ENCODE measurements around the gene GSTK1.
"Not testable (repeated sequence)": the region's sequence is repeated elsewhere in the genome, so short reads cannot be mapped to it uniquely, and the experiment has no call there.

Gene GSTK1

GRCh38 chr7:143279186-143280098 lies 16.2 kb downstream of the GSTK1 start:
- no peak for DNase-seq

- no peak for DNase-seq
Measured at GRCh38 chr7:143280160-143280559, 16.9 kb downstream of the GSTK1 start.

GRCh38 chr7:143280566-143280965 lies 17.3 kb downstream of the GSTK1 start:
- no peak for DNase-seq

- no peak for DNase-seq
Measured at GRCh38 chr7:143281529-143281928, 18.3 kb downstream of the GSTK1 start.

GRCh38 chr7:143282124-143282523 lies 18.9 kb downstream of the GSTK1 start:
- no peak for DNase-seq

- no peak for DNase-seq
Measured at GRCh38 chr7:143283381-143283780, 20.1 kb downstream of the GSTK1 start.

GRCh38 chr7:143284591-143285469 lies 21.6 kb downstream of the GSTK1 start, which contains the start of gene TMEM139:
Gene TMEM139, plus strand, starts transcription at chr7:143284958. Its CDS starts 1,000 bp downstream, at chr7:143285958.
- DNase-seq, result no peak

- DNase-seq, result no peak
Measured at GRCh38 chr7:143285470-143285778, 22.2 kb downstream of the GSTK1 start.

- DNase-seq, result no peak
Measured at GRCh38 chr7:143285806-143286521, 22.7 kb downstream of the GSTK1 start.

GRCh38 chr7:143286522-143286890 lies 23.3 kb downstream of the GSTK1 start:
- no peak for DNase-seq

GRCh38 chr7:143287339-143287934 lies 24.2 kb downstream of the GSTK1 start:
- no peak for DNase-seq

GRCh38 chr7:143287935-143288826 lies 24.9 kb downstream of the GSTK1 start, which contains the start of gene CASP2:
Gene CASP2, plus strand, starts transcription at chr7:143288351. Its CDS starts 105 bp downstream, at chr7:143288456.
- DNase-seq, result peak; percentile 98

- DNase-seq, result no peak
Measured at GRCh38 chr7:143288836-143289235, 25.6 kb downstream of the GSTK1 start.

- DNase-seq, result no peak
Measured at GRCh38 chr7:143289421-143289820, 26.2 kb downstream of the GSTK1 start.

GRCh38 chr7:143289888-143290287 lies 26.6 kb downstream of the GSTK1 start:
- DNase-seq, result not testable (repeated sequence)

GRCh38 chr7:143290293-143290692 lies 27.1 kb downstream of the GSTK1 start:
- no peak for DNase-seq

GRCh38 chr7:143292876-143293275 lies 29.6 kb downstream of the GSTK1 start:
- DNase-seq, result no peak

GRCh38 chr7:143295870-143296269 lies 32.6 kb downstream of the GSTK1 start:
- DNase-seq, result no peak

GRCh38 chr7:143296686-143297085 lies 33.4 kb downstream of the GSTK1 start:
- no peak for DNase-seq

GRCh38 chr7:143299346-143299745 lies 36.1 kb downstream of the GSTK1 start:
- no peak for DNase-seq

GRCh38 chr7:143299840-143300239 lies 36.6 kb downstream of the GSTK1 start:
- DNase-seq, result peak; percentile 54

Measured in activated effector memory CD4-positive, alpha-beta T cell treated with Interleukin-2 at 50 U/mL for 16 hours (primary cell).